Skin epidermis (tissue), 12 donors: ENCODE measurements around the gene TPM2.

ENCODE experiments used
- H3K27ac ChIP-seq, 21 experiments: fragments of 200-600 bp; sonication (generic) in 11 of 21; one replicate each; pipeline ENCODE4 v1.5.0; 2020; ENCODE audit warnings: mild to moderate bottlenecking in 3 of 21, inconsistent platforms in 2 of 21, moderate library complexity in 2 of 21
- H3K4me3 ChIP-seq, 7 experiments: fragments of 200-600 bp; sonication (generic) in 2 of 7; one replicate each; pipeline ENCODE4 v1.5.0; 2020; ENCODE audit warnings: inconsistent platforms in 2 of 7, mild to moderate bottlenecking in 2 of 7, moderate library complexity in 1 of 7

Gene TPM2

DNA sequence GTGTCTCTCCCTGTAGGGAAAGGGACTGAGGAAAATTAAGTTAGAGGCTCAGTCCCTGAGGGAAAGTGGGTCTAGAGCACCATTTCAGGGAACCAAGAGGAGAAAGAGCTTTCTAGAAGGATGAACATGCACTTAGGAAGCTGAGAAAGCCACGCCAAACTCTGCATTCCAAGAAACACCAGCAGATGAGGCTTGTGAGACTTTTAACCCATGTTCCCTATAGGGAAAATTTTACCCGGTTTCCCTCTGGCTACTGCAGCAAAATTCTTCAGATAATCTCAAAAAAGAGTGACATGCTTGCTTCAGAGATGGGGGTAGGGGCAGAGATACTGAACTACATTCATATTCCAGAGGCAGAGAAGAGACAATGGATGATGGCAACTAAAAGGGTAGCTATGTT, 33.7 kb upstream of the TPM2 start:
- no peak overlapping the region for H3K27ac ChIP-seq
- no peak overlapping the region for H3K4me3 ChIP-seq

DNA sequence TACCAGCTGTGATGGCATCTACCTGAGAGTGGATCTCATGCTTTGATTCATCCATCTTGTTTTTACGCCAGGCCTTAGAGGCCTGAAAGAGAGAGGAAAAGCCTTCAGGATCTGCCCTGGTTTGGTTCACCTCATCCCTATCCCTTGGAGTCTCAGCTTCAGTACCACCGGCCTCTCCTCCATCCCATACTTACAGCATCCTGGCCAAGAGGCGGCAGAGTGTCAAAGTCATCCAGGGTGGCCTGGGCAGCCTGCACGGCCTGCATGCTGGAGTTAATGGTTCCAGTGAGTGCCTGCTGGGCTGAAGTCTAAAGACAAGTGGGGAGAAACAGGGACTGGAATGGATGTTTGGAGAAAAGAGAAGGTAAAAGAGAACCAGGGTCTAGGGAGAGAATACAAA, 29.8 kb upstream of the TPM2 start:
- H3K4me3 ChIP-seq, result no peak overlapping the region
- peak overlapping the region in 1 of 21 experiments; percentile 22 for H3K27ac ChIP-seq

- Histone ChIP-seq H3K4me3 (no peak overlapping the region), H3K27ac (peak overlapping the region in 1 of 21 experiments; percentile 23)
Measured at GRCh38 chr9:35718721-35719511, 29.2 kb upstream of the TPM2 start.

DNA sequence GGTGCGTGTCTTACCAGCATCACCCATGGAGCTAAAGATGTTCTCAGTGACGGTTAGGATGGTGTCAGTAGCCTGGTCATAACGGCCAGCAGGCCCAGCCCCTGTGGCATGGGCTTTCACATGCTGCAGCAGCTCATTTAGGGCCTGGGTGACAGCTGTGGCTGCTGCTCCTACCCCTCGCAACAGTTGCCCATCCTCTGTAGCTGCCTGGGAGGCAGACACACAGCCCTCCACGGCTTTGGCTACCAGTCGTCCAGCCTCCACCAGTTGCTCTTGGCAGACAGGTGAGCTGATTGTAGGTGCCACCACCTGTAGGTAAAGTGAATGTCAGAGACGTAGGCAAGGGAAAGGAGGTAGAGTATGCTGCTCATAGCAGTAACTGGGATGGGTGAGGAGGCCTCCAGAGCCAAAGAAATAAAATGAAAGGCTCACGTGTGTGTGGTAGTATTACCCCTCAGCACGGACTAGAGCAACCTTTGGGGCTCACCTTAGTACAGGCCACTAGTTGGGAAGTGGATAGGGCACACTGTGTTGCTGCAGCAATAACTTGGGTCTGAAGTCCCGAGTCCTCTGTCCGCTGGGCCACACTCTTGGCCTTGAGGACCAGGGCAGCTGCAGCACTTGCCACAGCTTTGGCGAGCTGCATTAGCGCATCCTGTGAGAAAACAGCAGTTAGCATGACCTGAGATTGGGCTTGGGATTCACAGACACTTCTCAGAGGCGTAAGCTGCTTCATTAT, 27.6 kb upstream of the TPM2 start:
- H3K4me3 ChIP-seq, result no peak overlapping the region
- no peak overlapping the region for H3K27ac ChIP-seq

DNA sequence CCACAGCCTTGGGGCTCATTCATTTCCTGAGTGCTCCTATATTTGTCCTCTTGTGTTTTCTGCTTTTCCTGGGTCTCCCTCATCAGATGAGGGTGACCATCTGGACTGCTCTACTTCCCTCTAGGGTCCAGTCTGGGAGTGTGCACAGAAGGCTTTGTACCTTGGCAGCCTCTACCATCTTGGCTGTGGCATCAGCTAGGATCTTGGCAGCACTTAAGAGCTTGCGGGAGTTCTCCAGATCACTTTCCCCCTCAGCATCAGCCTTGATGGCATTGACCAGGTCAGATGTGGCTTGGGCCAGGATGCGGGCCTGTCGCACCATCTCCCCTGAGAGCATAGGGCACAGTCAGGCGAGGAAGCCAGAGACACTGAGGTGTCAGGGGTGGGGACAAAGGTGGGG, 26.5 kb upstream of the TPM2 start:
- no peak overlapping the region for H3K4me3 ChIP-seq
- no peak overlapping the region for H3K27ac ChIP-seq

- Histone ChIP-seq H3K27ac (no peak overlapping the region), H3K4me3 (no peak overlapping the region)
Measured at GRCh38 chr9:35714579-35715252, 25.0 kb upstream of the TPM2 start.

- Histone ChIP-seq H3K27ac (no peak overlapping the region), H3K4me3 (no peak overlapping the region)
Measured at GRCh38 chr9:35714123-35714522, 24.4 kb upstream of the TPM2 start.

GRCh38 chr9:35713578-35713977, 23.9 kb upstream of the TPM2 start:
- Histone ChIP-seq H3K27ac (no peak overlapping the region), H3K4me3 (no peak overlapping the region)

GRCh38 chr9:35712762-35713400, 23.2 kb upstream of the TPM2 start:
- H3K4me3 ChIP-seq, result no peak overlapping the region
- no peak overlapping the region for H3K27ac ChIP-seq

GRCh38 chr9:35711501-35712428, 22.0 kb upstream of the TPM2 start:
- H3K27ac ChIP-seq, result peak overlapping the region in 1 of 21 experiments; percentile 4
- H3K4me3 ChIP-seq, result no peak overlapping the region

DNA sequence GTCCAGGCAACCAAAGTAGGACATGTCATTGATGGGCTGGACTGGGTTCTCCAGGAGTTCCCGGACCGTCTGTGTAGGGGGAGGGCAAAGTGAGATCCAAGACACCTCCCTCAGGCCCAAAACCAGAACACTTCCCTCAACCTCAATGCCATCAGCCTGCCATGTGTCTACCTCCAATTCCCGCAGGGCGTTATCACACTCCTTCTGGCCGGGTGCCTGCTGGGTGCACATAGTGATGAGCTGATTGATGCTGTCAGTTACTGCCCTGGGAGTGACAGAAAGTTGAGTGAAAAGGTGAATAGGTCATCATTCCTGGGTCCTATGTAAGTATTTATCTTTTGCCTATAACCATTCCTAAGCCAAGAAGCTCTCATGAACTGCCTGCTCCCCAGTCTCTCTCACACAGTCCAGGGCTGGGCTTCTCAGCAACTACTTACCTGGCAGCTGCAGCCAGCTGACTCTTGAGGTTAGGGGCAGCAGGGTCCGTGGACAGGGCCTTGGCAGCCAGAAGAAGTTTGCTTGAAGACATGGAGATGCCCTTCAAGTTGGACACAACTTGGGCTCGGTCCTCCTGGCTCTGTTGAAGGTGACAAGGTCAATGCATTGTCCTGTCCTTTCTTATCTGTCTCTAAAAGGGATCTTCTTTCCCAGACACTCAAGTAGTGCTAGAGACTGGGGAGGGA, 21.2 kb upstream of the TPM2 start:
- Histone ChIP-seq H3K4me3 (no peak overlapping the region), H3K27ac (peak overlapping the region in 1 of 21 experiments; percentile 4)

DNA sequence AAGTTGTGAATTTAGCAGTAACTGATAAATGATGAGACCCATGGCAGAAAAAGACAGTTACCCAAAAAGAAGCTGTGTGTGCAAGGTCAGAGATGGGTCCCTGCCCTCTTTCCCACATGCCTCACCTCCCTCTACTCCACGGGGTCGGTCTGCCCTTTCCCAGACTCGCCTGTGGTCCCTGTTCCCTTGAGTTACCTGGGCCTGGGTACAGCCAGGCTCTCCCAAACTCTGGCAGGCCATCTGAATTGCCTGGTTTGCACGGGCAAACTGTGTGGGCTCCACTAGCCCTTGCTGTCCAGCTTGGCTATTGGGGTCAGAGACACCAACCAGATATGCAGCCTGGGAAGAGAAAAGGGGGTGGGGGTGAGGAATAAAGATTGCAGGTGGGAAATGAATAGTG, 18.4 kb upstream of the TPM2 start:
- Histone ChIP-seq H3K4me3 (no peak overlapping the region), H3K27ac (no peak overlapping the region)

DNA sequence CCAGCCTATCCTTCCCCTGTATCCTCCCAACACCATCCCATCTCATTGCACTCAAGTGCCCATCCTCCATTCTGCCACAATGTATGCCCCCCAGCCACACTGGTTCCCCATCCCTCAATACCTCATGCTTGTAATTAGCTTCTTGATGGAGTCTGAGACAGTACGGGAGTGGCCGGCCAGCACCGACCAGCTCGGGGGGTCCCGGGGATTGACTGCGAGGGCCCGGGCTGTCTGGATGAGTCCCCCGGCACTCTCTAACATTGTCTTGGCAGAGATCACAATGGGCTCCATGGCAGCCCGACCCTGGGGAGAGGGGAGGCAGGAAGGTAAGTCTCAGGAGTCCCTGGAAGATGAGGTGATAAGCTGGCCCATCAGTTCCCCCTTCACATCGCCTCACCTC, 17.2 kb upstream of the TPM2 start:
- no peak overlapping the region for H3K4me3 ChIP-seq
- no peak overlapping the region for H3K27ac ChIP-seq

DNA sequence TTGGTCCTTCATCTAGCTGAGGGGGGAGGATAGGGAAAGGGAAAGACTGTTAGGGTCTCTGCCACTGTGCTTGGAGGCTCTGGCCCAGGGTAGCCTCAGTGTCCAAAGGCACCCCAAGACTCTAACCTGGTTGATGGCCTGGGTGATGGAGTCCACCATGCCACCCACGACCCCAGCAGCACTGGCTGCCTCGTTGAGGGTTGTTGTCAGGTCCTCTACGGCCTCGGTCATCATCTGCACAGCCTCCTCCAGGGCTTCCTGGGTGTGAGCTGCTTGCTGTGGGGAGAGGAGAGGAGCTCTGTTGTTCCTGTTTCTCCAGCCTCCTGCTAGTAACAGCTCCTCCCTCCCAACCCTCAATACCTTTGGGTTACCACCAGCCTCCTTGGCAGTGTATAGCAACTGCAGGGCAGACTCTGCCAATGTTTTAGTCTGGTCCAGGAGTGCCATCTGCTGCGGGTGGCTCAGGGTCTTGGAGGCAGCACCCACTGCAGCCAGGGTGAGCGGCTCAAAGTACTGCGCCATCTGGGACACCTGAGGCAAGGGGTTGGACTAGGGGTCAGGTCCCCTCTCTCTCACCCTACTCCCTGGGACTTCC, 16.2 kb upstream of the TPM2 start:
- H3K4me3 ChIP-seq, result no peak overlapping the region
- peak overlapping the region in 1 of 21 experiments; percentile 12 for H3K27ac ChIP-seq

DNA sequence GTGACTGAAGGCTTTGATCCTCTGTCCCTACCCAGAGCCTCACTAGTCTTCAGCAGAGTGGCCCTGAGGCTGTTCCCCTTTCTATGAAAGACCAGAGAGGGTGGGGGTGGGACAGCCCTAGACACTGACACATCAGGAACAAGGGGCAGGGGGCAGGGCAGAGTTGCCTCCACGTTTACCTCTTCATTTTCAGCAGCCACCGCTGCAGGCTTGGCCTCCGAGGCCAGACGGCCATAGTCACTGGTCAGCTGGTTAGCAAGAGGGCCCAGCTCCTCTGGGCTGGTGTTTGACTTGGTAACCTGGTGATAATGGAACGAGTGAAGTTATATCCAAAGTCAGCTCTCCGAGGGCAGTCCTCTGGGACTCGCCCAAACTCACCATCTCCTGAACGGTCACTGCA, 15.6 kb upstream of the TPM2 start:
- Histone ChIP-seq H3K4me3 (no peak overlapping the region), H3K27ac (peak overlapping the region in 1 of 21 experiments; percentile 12)

GRCh38 chr9:35703906-35704672, 14.4 kb upstream of the TPM2 start:
- Histone ChIP-seq H3K4me3 (no peak overlapping the region), H3K27ac (no peak overlapping the region)

DNA sequence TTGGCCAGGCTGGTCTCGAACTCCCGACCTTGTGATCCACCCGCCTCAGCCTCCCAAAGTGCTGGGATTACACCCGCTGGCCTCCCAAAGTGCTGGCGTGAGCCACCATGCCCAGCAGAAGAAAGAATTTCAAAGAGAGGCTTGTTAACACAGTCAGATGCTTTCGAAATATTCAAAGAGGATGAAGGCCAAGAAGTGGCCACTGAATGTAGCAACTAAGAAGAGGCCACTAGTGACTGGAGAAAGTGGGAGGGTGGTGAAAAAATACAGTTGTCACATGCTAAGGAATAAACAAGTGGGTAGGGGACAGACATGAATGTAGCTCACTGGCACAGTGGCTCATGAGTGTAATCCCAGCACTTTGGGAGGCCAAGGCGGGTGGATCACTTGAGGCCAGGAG, 13.0 kb upstream of the TPM2 start:
- H3K27ac ChIP-seq, result no peak overlapping the region

GRCh38 chr9:35700942-35701341, 11.2 kb upstream of the TPM2 start:
- no peak overlapping the region for H3K4me3 ChIP-seq
- no peak overlapping the region for H3K27ac ChIP-seq

More for the DNA sequence above, 13.0 kb upstream of the TPM2 start:
- no peak overlapping the region for H3K4me3 ChIP-seq
